ENCODE data around the gene SLC44A3. TPM values are rescaled to one million over a fixed set of nuclear protein-coding genes. Genes with fewer than 3 reads are reported as not detected.

The SLC44A3 gene
- total RNA-seq, 1 donor from 2014 or later, result 14.6 TPM

GRCh38 chr1:94887106-94887505 is 66.9 kb downstream of the SLC44A3 start:
- no peaks in the 10 kb centered on the region for H3K27me3 ChIP-seq (ENCODE audit: control insufficient read depth, insufficient read depth, low read length)
- H3K36me3 ChIP-seq (ENCODE audit: control insufficient read depth, insufficient read depth, low read length), result no peaks in the 10 kb centered on the region
- no peak for DNase-seq (ENCODE audit: low read depth)
- TF ChIP-seq, protein P1, sequence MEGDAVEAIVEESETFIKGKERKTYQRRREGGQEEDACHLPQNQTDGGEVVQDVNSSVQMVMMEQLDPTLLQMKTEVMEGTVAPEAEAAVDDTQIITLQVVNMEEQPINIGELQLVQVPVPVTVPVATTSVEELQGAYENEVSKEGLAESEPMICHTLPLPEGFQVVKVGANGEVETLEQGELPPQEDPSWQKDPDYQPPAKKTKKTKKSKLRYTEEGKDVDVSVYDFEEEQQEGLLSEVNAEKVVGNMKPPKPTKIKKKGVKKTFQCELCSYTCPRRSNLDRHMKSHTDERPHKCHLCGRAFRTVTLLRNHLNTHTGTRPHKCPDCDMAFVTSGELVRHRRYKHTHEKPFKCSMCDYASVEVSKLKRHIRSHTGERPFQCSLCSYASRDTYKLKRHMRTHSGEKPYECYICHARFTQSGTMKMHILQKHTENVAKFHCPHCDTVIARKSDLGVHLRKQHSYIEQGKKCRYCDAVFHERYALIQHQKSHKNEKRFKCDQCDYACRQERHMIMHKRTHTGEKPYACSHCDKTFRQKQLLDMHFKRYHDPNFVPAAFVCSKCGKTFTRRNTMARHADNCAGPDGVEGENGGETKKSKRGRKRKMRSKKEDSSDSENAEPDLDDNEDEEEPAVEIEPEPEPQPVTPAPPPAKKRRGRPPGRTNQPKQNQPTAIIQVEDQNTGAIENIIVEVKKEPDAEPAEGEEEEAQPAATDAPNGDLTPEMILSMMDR (IDR thresholded peaks at IDR 0.05; ENCODE audit: insufficient read depth, low read length, poor library complexity, severe bottlenecking), result no peak
- H3K4me3 ChIP-seq (ENCODE audit: low read depth, low read length), result no peak overlapping the region

DNA sequence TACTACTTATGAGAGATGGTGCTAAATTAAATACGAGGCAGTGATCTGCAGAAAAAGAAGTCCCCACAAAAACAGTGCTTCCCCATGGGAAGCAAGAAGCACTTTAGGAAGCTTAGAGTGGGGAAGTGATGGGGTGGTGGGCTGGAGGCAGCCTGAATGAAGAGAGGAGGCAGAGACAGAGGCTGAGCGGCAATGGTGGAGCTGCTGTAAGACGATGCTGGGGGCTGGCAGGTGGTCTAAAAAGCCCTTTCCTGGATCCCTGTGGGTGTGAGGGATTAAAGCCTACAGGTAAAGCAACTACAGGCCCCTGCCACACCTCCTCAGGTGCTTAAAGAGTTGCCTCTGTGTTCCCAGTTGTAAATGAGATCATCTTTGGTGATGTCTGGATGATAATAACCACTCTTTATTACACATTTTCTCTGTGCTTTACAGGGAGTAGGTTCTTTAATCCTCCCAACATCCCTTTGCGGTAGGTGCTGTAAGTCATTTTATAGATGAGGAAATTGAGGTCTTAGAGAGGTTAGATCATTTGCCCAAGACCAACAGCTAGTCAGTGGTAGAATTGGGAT is 67.5 kb downstream of the SLC44A3 start:
- TF ChIP-seq, protein P1 (IDR thresholded peaks at IDR 0.05; ENCODE audit: insufficient read depth, low read length, poor library complexity, severe bottlenecking), result no peak

DNA sequence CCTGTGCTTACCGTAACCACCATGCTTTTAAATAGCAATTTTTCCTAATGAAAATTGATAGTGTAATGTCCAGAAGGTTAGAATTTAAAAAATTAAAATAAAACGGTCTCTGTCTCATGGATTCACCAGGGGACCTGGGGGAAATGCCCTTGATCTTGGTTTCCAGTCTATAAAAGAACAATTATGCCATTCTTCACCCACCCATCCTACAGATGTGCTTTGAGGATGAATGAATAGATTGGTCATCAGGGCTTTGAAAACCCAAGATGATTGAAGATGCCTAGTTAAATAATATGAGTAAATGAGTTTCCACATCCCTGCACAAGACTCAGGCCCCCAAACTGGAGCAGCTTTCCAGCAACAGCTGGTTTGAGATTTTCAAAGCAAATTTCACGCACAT is 68.0 kb downstream of the SLC44A3 start:
- H3K27me3 ChIP-seq (ENCODE audit: control insufficient read depth, insufficient read depth, low read length), result no peaks in the 10 kb centered on the region
- TF ChIP-seq, protein P1 (IDR thresholded peaks at IDR 0.05; ENCODE audit: insufficient read depth, low read length, poor library complexity, severe bottlenecking), result no peak

More for the DNA sequence above, 67.5 kb downstream of the SLC44A3 start:
- DNase-seq (ENCODE audit: low read depth), result no peak
- Histone ChIP-seq H3K36me3 (ENCODE audit: control insufficient read depth, insufficient read depth, low read length) (no peaks in the 10 kb centered on the region), H3K27me3 (ENCODE audit: control insufficient read depth, insufficient read depth, low read length) (no peaks in the 10 kb centered on the region), H3K4me3 (ENCODE audit: low read depth, low read length) (no peak overlapping the region)

DNA sequence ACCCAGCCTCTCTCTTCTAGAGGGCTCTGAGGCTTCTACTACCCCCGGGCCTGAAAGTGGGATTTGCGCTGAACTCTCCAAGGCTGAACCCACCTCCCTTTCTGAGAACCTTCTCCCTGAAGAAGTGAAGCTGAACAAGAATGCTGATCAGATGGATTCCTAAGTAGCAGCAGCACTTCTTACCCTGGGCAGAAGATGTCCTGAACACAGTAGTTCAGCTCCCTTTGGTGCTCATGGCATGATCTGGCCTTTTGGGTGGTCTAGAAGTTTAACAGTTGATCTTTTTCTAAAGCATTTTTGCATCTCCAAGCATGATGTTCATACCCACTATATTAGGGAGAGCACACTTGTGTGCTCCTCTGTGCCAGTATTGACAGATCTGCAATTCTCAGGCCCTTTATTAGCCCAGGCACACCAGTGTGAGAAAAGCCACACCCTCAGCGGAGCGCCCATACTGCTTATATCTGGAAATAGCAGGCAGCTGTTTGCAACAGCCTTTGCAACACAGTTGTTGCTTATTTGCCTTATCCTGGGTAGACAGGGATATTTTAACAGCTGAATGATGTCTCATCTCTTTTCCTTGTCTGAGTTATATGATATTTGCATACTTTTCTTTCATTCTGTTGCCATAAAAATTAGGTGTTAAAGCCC is 72.6 kb downstream of the SLC44A3 start:
- DNase-seq (ENCODE audit: low read depth), result no peak
- peaks cover 1% of the 10 kb centered on the region for H3K36me3 ChIP-seq (ENCODE audit: control insufficient read depth, insufficient read depth, low read length)

More for the DNA sequence above, 68.0 kb downstream of the SLC44A3 start:
- H3K4me3 ChIP-seq (ENCODE audit: low read depth, low read length), result no peak overlapping the region
- no peak for DNase-seq (ENCODE audit: low read depth)
- no peaks in the 10 kb centered on the region for H3K36me3 ChIP-seq (ENCODE audit: control insufficient read depth, insufficient read depth, low read length)

DNA sequence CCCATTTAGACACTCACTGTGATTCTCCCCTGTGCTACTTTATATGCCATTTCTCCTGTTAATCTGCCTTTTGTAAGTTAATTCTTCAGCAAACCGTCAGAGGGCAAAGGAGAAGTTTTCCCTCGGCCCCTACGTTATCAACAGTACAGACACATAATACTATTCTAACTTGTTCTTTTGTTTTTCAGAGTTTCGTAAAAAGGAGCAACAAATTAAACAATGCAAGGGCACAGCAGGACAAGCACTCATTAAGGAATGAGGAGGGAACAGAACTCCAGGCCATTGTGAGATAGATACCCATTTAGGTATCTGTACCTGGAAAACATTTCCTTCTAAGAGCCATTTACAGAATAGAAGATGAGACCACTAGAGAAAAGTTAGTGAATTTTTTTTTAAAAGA is 74.5 kb downstream of the SLC44A3 start:
- H3K36me3 ChIP-seq (ENCODE audit: control insufficient read depth, insufficient read depth, low read length), result peaks cover 2% of the 10 kb centered on the region
- H3K4me3 ChIP-seq (ENCODE audit: low read depth, low read length), result no peak overlapping the region
- TF ChIP-seq, protein P1 (IDR thresholded peaks at IDR 0.05; ENCODE audit: insufficient read depth, low read length, poor library complexity, severe bottlenecking), result no peak
- DNase-seq (ENCODE audit: low read depth), result no peak
- H3K27me3 ChIP-seq (ENCODE audit: control insufficient read depth, insufficient read depth, low read length), result no peaks in the 10 kb centered on the region

More for the DNA sequence above, 72.6 kb downstream of the SLC44A3 start:
- TF ChIP-seq, protein P1 (IDR thresholded peaks at IDR 0.05; ENCODE audit: insufficient read depth, low read length, poor library complexity, severe bottlenecking), result no peak
- no peak overlapping the region for H3K4me3 ChIP-seq (ENCODE audit: low read depth, low read length)
- no peaks in the 10 kb centered on the region for H3K27me3 ChIP-seq (ENCODE audit: control insufficient read depth, insufficient read depth, low read length)
